ENCODE results near the gene PTPRU.

Gene PTPRU

DNA sequence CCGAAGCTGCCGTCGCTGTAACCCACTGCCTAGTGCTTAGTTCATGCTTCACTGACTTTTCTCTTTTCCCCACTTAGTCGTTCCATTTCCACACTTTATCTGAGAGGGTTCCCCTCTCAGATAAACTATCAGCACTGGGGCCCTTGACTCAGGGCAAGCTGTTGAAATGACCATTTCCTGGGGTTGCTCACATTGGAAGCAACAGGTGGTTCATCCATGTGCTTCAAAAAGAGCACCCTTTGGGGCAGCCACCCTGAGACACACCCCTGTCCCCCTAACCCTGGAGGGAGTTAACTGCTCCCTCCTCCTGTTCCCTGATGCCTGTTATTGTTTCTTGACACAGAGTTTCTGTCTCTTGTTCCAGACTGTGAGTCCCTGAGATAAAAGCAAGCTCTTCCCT is 107.2 kb downstream of the PTPRU start:
- no peak for DNase-seq

DNA sequence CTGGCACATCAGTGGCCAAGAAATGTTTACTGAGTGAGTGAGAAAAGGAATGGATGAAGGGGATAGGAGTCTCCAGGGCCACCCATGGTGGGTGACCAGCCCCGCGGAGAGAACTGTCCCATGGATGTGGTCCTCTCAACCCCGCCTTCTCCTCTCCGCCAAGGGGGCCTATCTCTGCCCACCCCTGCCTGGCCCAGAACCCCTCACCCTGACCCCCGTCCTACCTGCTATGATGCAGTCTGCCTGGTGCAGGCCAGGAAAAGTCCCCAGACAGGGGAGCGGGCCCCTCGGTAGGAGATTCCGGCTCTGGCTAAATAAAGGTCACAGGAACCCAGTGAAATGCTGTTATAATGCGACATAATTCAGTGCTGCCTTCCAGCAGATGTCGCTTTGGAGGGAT is 107.6 kb downstream of the PTPRU start:
- DNase-seq = no peak

DNA sequence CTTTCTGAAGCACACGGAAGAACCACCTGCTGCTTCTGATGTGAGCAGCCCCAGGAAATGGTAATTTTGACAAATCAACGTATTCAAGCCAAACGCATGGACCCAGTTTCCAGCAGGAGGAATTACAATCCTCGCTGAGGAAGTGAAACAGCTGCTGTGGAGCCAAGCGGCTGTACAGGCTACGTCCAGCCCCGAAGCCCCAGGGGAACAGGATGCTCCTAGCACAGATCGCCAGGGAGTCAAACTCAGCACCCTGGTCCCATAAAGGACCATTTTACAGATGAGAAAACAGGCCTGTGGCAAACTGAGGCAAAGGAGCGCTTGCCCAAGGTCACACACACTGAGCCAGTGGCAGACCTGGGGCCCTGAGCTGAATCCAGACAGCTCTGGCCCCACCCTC is 108.0 kb downstream of the PTPRU start:
- no peak for DNase-seq

GRCh38 chr1:29346576-29346975 is 110.3 kb downstream of the PTPRU start:
- no peak for DNase-seq

DNA sequence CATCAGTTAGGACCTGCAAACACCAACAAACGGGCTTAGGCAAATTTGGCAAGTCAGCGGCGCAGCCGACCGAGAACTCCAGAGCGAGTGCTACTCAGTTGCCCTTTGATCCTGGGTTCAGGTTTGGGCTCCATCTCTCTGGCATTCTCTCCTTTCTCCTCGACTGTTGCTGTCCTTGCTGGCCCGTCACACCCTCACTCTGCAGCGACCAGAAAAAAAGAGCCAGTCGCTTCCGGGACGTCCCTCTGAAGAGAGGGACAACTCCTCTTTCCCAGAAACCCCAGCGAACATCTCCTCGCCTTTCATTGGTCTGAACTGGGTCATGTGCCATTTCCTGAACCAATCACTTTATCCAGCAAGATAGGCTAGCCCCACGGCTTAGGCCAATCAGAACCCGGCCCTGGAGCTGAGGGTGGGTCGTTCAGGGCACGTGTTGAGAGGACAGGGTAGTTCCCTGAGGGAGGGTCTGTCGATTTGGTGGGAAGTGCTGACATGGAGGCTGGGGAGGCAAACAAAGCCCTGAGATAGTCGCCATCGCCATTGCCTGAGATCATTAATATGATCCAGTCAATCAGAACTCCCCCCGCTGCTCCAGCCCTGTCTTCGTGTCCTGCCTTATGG is 113.7 kb downstream of the PTPRU start:
- no peak for DNase-seq

GRCh38 chr1:29352719-29353420 is 116.5 kb downstream of the PTPRU start:
- DNase-seq = no peak

GRCh38 chr1:29354511-29355098 is 118.3 kb downstream of the PTPRU start:
- DNase-seq = no peak

DNA sequence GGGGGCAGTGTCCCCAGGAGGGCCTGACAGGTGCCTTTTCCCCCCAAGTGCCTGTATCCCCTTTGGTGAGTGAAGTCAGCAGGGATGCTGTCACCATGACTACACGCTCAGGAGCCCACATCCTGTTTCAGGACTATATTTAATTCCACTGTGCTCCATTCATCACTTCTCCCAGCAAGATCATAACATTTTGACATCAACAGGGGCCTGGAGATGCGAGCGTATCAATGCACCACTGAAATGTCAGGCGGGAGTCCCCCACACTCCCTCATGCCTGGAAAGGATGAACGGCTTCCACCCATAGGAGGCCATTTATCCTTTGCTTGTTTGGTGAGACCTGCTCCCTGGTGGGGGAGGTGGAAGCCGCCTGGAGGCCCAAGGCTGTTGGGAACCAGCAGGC is 119.1 kb downstream of the PTPRU start:
- DNase-seq = no peak

- no peak for DNase-seq
Measured at GRCh38 chr1:29356663-29357062, 120.3 kb downstream of the PTPRU start.

- no peak for DNase-seq
Measured at GRCh38 chr1:29357452-29357851, 121.1 kb downstream of the PTPRU start.

- DNase-seq = no peak
Measured at GRCh38 chr1:29358183-29358582, 121.9 kb downstream of the PTPRU start.

- DNase-seq = no peak
Measured at GRCh38 chr1:29360768-29361167, 124.4 kb downstream of the PTPRU start.

- no peak for DNase-seq
Measured at GRCh38 chr1:29361686-29362085, 125.4 kb downstream of the PTPRU start.

- DNase-seq = no peak
Measured at GRCh38 chr1:29362116-29362515, 125.8 kb downstream of the PTPRU start.

DNA sequence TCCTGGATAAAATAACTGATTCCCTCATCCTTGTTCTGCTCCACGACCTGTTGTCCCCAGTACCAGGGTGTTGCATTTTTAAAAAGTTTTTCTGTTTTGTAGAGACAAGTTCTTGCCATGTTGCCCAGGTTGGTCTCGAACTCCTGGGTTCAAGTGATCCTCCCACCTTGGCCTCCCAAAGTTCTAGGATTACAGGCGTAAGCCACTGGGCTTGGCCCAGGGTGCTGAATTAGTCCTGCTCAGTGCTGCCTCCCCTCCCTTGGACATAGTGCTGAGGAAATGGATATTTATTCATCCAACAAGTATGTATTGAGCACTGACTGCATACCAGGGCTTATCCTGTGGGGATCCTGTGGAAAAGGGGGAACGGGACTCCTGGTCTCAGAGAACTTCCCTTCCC is 126.4 kb downstream of the PTPRU start:
- no peak for DNase-seq

DNA sequence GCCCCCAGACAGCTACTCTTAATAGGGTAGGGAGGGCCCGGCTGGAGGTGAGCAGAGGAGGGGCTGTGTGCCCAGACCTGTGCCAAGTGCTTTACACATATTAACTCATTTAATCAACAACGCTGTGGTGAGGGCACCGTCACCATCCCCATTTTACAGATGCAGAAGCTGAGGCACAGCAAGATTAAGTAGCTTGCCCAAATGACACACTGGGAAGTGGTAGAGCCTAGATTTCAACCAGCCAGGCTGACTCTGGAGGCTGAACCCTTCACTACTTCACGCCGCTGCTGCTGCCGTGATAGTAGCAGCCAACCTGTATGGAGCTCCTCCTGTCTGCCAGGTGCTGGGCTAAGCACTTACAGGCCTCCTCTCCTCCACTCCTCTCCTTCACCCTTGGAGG is 127.2 kb downstream of the PTPRU start:
- no peak for DNase-seq

DNA sequence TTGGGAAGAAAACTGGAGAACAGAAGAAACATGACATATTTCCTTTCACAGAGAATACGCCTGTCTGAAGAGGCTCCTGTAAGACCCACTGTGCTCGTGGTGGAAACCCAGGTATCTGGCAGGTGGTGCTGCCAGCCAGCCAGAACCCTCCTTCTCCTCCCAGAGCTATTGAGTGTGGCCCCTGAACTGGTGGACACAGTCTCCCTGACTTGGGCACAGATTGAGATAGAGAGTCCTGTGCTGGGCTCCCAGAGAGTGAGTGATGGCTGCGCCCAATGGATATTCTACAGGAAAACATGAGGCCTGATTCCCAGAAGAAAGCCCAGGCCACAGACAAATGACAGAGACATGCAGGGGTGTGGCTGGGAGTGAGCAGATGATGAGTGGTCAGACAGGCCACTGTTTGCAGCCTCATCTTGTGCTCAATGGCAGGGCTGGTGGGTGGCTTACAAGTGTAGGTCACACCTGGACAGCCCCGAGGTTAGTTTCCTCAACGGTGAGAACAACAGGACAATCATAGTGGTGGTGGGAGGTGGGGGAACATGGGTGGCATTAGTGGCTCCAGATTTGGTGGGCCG is 127.9 kb downstream of the PTPRU start:
- DNase-seq = no peak

- DNase-seq = no peak
Measured at GRCh38 chr1:29365906-29366670, 129.8 kb downstream of the PTPRU start.

- DNase-seq = no peak
Measured at GRCh38 chr1:29368936-29369932, 132.9 kb downstream of the PTPRU start.

GRCh38 chr1:29370067-29370466 is 133.7 kb downstream of the PTPRU start:
- DNase-seq = no peak

DNA sequence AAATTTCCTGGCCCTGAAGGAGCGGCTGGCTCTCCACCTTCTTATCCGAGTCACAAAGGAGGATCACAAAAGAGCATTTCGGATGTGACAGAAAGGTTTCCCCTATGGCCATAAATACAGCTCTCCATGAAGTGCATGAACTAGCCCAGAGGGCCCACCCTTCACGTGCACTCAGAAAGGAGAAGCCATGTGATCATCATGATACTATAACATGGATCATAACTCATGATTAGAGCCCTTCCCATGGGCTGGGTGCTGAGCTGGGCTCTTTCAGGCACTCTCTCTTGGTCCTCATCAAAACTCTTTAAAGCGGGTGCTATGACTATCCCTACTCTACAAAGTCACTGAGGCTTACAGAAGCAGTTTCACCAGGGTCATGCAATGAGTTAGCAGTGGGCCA is 135.0 kb downstream of the PTPRU start:
- no peak for DNase-seq

GRCh38 chr1:29372108-29372507 is 135.8 kb downstream of the PTPRU start:
- no peak for DNase-seq

All from HCEC 1CT (cell line).